HepG2 (cell line): ENCODE measurements around the gene KDM2B. TPM values are rescaled to one million over a fixed set of nuclear protein-coding genes. Genes with fewer than 3 reads are reported as not detected.
A peak's percentile ranks its signal among the peaks of the same experiment; 100 is the strongest.

Experiments used
- ATAD3A ChIP-seq: sonication (generic); formaldehyde crosslinking; IDR thresholded peaks from 2 replicates; pipeline ENCODE4 v1.4.0; 2020; ENCODE audit warnings: missing genetic modification reagents
- HCFC1 ChIP-seq: fragments of 150-350 bp; IDR thresholded peaks from 2 replicates; pipeline ENCODE4 v1.6.1; 2014; ENCODE audit warnings: low read depth, low read length
- KLF13 ChIP-seq: sonication (generic); formaldehyde crosslinking; IDR thresholded peaks from 2 replicates; pipeline ENCODE4 v1.4.0; 2020; ENCODE audit warnings: mild to moderate bottlenecking, missing genetic modification reagents
- LBX2 ChIP-seq: sonication (generic); formaldehyde crosslinking; IDR thresholded peaks from 2 replicates; pipeline ENCODE4 v1.5.0; 2020; ENCODE audit warnings: missing genetic modification reagents, mild to moderate bottlenecking, borderline replicate concordance
- MAF1 ChIP-seq: sonication (generic); formaldehyde crosslinking; IDR thresholded peaks from 2 replicates; pipeline ENCODE4 v1.5.0; 2020; ENCODE audit warnings: missing genetic modification reagents, borderline replicate concordance
- MLLT10 ChIP-seq: sonication (generic); formaldehyde crosslinking; IDR thresholded peaks from 2 replicates; pipeline ENCODE4 v1.4.0; 2020; ENCODE audit warnings: missing genetic modification reagents
- NR3C1 ChIP-seq: sonication (generic); formaldehyde crosslinking; IDR thresholded peaks from 2 replicates; pipeline ENCODE4 v1.4.0; 2020; ENCODE audit warnings: missing genetic modification reagents
- RBM39 ChIP-seq: fragments of 200-400 bp; formaldehyde crosslinking; IDR thresholded peaks from one replicate; pipeline ENCODE4 v1.6.1; 2018; ENCODE audit warnings: antibody characterized with exemption, mild to moderate bottlenecking, low read depth, low read length; ENCODE audit not compliant: poor library complexity, severe bottlenecking
- RXRB ChIP-seq: IDR thresholded peaks from 2 replicates; pipeline ENCODE4 v1.6.1; 2016; ENCODE audit warnings: borderline replicate concordance, missing genetic modification reagents, missing compliant biosample characterization
- SCMH1 ChIP-seq: sonication (generic); formaldehyde crosslinking; IDR thresholded peaks from 2 replicates; pipeline ENCODE4 v1.9.0; 2021; ENCODE audit warnings: missing genetic modification reagents, mild to moderate bottlenecking, borderline replicate concordance
- SMC3 ChIP-seq: IDR thresholded peaks from 2 replicates; pipeline ENCODE4 v1.6.1; 2011; ENCODE audit warnings: low read length, improper control_type of control experiment
- TMF1 ChIP-seq: sonication (generic); formaldehyde crosslinking; IDR thresholded peaks from 2 replicates; pipeline ENCODE4 v1.8.1; 2022; ENCODE audit warnings: low read depth, missing genetic modification reagents
- ZNF326 ChIP-seq: sonication (generic); formaldehyde crosslinking; IDR thresholded peaks from 2 replicates; pipeline ENCODE4 v1.4.0; 2020; ENCODE audit warnings: missing genetic modification reagents, borderline replicate concordance
- ZNF468 ChIP-seq: sonication (generic); formaldehyde crosslinking; IDR thresholded peaks from 2 replicates; pipeline ENCODE4 v1.8.0; 2022; ENCODE audit warnings: mild to moderate bottlenecking, moderate library complexity, missing genetic modification reagents
- polyA plus RNA-seq, 8 experiments: library from polyadenylated mRNA; depleted of rRNA in 3 of 8; stranded (reverse) in 7 of 8; unstranded in 1 of 8; fragments of >200 nt; fragmentation: Illumina TruSeq in 4 of 8; extraction: Trizol in 4 of 8; gene quantifications; 2 replicates each; pipeline versions ENCODE4 v1.2.1 to v1.2.3, GENCODE V29; 2011 to 2016; ENCODE audit warnings: low read depth in 4 of 8, missing spikeins in 1 of 8, mixed read lengths in 1 of 8; ENCODE audit not compliant: insufficient read depth in 1 of 8
- total RNA-seq, 5 experiments: library from RNA; depleted of rRNA; stranded (reverse); fragments of >200 nt; fragmentation: Illumina TruSeq; extraction: Trizol; gene quantifications; 2 replicates each; pipeline ENCODE4 v1.2.3, GENCODE V29; 2016; ENCODE audit warnings: low read depth in 1 of 5
- TF ChIP-seq, protein P1 (sequence below): sonication (generic); formaldehyde crosslinking; IDR thresholded peaks from 2 replicates; pipeline ENCODE4 v1.4.0; 2020; ENCODE audit warnings: mild to moderate bottlenecking, missing genetic modification reagents, borderline replicate concordance
- TF ChIP-seq, protein P2 (sequence below): IDR thresholded peaks from 2 replicates; pipeline ENCODE4 v1.6.1; 2016
- TF ChIP-seq, protein P3 (sequence below): sonication (generic); formaldehyde crosslinking; IDR thresholded peaks from 2 replicates; pipeline ENCODE4 v1.5.1; 2020; ENCODE audit warnings: missing genetic modification reagents, mild to moderate bottlenecking, borderline replicate concordance
- TF ChIP-seq, protein P4 (sequence below): sonication (generic); formaldehyde crosslinking; IDR thresholded peaks from 2 replicates; pipeline ENCODE4 v1.4.0; 2020; ENCODE audit warnings: missing genetic modification reagents

The KDM2B gene
- total and polyA plus RNA-seq, 2 of the 13 experiments (the other 11 are each of a cell fraction or from before 2014, with no cell fraction given) = 17.5 to 26.1 TPM

- TF ChIP-seq, protein P1, sequence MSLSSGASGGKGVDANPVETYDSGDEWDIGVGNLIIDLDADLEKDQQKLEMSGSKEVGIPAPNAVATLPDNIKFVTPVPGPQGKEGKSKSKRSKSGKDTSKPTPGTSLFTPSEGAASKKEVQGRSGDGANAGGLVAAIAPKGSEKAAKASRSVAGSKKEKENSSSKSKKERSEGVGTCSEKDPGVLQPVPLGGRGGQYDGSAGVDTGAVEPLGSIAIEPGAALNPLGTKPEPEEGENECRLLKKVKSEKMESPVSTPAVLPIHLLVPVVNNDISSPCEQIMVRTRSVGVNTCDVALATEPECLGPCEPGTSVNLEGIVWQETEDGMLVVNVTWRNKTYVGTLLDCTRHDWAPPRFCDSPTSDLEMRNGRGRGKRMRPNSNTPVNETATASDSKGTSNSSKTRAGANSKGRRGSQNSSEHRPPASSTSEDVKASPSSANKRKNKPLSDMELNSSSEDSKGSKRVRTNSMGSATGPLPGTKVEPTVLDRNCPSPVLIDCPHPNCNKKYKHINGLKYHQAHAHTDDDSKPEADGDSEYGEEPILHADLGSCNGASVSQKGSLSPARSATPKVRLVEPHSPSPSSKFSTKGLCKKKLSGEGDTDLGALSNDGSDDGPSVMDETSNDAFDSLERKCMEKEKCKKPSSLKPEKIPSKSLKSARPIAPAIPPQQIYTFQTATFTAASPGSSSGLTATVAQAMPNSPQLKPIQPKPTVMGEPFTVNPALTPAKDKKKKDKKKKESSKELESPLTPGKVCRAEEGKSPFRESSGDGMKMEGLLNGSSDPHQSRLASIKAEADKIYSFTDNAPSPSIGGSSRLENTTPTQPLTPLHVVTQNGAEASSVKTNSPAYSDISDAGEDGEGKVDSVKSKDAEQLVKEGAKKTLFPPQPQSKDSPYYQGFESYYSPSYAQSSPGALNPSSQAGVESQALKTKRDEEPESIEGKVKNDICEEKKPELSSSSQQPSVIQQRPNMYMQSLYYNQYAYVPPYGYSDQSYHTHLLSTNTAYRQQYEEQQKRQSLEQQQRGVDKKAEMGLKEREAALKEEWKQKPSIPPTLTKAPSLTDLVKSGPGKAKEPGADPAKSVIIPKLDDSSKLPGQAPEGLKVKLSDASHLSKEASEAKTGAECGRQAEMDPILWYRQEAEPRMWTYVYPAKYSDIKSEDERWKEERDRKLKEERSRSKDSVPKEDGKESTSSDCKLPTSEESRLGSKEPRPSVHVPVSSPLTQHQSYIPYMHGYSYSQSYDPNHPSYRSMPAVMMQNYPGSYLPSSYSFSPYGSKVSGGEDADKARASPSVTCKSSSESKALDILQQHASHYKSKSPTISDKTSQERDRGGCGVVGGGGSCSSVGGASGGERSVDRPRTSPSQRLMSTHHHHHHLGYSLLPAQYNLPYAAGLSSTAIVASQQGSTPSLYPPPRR = peak; percentile 80
- TF ChIP-seq SCMH1 (no peak), MLLT10 (CRISPR knock-in tag) (no peak), RXRB (CRISPR knock-in tag) (peak; percentile 56), NR3C1 (CRISPR knock-in tag) (no peak), MAF1 (CRISPR knock-in tag) (peak; percentile 71), HCFC1 (no peak), TMF1 (peak; percentile 86; the same call in 1 of the 2 replicates), ZNF326 (CRISPR knock-in tag) (no peak), ATAD3A (no peak), KLF13 (CRISPR knock-in tag) (no peak), SMC3 (no peak), LBX2 (CRISPR knock-in tag) (no peak), ZNF468 (CRISPR knock-in tag) (no peak), RBM39 (peak; percentile 46)
- TF ChIP-seq, protein P2, sequence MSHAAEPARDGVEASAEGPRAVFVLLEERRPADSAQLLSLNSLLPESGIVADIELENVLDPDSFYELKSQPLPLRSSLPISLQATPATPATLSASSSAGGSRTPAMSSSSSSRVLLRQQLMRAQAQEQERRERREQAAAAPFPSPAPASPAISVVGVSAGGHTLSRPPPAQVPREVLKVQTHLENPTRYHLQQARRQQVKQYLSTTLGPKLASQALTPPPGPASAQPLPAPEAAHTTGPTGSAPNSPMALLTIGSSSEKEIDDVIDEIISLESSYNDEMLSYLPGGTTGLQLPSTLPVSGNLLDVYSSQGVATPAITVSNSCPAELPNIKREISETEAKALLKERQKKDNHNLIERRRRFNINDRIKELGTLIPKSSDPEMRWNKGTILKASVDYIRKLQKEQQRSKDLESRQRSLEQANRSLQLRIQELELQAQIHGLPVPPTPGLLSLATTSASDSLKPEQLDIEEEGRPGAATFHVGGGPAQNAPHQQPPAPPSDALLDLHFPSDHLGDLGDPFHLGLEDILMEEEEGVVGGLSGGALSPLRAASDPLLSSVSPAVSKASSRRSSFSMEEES (CRISPR knock-in tag) = peak; percentile 80; the same call in 1 of the 2 replicates
- TF ChIP-seq, protein P3, sequence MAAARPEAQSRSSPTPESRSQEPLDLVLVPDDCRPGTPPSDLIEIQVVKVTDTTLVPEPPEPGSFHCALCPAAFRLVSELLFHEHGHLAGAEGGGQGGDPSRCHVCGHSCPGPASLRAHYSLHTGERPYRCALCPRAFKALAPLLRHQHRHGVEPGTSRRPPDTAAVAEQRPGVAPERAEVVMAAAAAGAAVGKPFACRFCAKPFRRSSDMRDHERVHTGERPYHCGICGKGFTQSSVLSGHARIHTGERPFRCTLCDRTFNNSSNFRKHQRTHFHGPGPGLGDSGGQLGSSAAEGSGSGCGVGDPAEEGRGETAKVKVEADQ (CRISPR knock-in tag) = peak; percentile 84
- TF ChIP-seq, protein P4, sequence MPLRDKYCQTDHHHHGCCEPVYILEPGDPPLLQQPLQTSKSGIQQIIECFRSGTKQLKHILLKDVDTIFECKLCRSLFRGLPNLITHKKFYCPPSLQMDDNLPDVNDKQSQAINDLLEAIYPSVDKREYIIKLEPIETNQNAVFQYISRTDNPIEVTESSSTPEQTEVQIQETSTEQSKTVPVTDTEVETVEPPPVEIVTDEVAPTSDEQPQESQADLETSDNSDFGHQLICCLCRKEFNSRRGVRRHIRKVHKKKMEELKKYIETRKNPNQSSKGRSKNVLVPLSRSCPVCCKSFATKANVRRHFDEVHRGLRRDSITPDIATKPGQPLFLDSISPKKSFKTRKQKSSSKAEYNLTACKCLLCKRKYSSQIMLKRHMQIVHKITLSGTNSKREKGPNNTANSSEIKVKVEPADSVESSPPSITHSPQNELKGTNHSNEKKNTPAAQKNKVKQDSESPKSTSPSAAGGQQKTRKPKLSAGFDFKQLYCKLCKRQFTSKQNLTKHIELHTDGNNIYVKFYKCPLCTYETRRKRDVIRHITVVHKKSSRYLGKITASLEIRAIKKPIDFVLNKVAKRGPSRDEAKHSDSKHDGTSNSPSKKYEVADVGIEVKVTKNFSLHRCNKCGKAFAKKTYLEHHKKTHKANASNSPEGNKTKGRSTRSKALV (CRISPR knock-in tag) = peak; percentile 80; the same call in 1 of the 2 replicates
These were observed 43.7 kb downstream of the KDM2B start (continued) for GRCh38 chr12:121536899-121537813.
